ENCODE results near the gene ETV3L.

ETV3L gene
- total RNA-seq, result 0 reads per million in 2 donors

GRCh38 chr1:157099633-157100009, at the start of gene ETV3L:
Gene ETV3L, minus strand, starts transcription at chr1:157099808. Its CDS starts 285 bp downstream, at chr1:157099523.
- no peak for DNase-seq

DNA sequence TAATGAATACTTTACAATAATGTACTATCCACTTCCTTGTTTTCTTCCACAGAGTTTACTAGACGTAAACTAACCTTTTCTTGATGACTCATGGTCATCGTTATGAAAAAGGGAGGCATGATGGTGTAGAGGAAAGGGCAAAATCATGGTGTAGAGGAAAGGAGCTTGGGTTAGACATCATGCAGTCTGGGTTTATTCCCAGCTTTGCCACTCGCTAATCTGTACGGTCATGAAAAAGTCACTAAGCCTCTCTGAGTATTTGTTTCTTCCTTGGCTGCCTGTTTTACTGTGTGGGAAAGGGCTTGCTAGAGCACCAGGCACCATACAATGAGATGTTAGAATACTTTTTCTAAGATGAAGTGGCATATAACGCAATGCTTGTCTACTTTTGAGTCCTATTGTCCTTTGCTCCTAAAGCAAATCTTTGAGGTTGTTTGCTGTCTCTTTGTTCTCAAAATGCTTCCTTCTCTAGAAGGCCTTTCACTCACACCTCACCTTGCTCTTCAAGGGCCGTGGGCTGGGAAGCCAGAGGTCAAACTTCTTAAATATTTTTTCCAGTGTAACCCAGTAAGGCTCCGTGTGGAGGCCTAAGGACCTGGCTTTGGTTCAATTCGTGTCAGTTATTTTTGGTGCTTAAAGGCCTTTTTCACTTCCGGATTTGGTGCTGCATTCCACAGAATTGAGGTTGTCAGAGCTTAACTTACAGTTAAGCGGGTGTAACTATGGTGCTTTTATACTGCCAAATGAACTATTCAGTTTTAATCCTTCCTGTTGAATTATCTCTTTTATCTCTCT, 48.5 kb upstream of the ETV3L start:
- DNase-seq, result peak in 1 of 5 experiments; percentile 43

- DNase-seq, result no peak
These were observed 47.4 kb upstream of the ETV3L start for GRCh38 chr1:157147037-157147436.

GRCh38 chr1:157146244-157146643, 46.6 kb upstream of the ETV3L start:
- no peak for DNase-seq

GRCh38 chr1:157145076-157145475, 45.5 kb upstream of the ETV3L start:
- no peak for DNase-seq

DNA sequence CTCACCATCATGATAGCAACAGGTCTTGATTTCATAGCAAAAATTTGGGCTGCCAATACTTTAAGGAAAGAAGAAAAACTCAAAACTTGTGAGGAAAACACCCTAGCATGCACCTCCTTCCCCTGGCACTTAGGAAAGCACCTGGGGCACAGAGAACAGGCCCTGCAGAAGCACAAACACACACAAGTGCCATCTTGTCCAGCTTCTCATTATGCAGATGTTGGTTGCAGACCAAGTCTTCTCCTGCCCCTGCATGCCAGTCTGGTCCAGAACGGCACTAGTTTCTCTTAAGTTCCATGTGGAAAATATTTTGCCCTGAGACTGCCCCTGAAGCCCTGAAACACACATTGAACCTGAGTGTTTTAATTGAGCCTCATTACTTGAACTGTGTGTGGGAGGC, 44.9 kb upstream of the ETV3L start:
- DNase-seq, result no peak

DNA sequence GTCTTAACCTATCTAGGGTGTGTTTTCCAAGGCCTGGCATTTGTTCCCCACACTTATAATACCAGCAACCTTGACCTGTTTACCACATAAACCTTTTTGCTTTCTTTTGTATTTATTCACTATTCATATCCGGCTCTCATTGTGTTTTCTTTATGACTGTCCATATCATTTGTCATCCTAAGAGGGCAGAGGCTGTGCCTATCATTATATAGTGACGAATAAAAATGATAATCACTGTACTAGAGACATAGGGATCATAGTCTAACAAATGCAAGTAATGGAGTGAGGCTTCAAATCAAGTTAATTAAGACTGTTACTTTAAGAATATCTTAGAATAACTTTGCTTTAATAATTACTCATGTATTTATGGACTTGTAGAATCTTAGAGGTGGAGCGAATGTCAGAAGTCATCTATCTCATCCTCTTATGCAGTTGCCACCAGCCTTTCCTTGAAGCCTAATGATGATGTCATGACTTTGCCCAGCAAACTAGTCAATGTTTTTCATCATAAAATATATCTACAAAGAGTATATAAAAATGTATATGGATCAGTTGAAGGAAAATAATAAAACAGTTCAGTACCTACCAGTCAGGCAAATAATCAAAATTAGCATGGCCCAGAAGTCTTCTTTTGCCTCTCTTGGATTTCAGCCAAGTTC, 43.3 kb upstream of the ETV3L start:
- peak in 1 of 5 experiments; percentile 40 for DNase-seq

DNA sequence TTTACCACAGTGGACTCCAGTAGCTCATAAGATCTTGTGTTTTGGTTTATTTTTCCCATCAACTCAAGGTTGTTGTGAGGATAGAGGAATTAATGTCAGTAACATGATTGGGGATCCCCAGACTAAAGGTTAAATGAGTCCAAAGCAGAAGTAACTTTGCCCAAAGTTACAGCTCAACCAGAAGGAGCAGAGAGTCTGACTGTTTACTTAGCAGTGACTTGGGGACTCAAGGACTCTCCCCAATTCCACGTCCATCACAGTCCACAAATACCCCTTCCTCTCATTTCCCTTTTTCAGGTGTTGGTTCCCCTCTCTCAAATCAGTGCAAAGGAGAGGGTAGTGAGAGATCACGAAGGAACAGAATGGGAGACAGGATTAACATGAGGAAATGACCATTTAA, 42.6 kb upstream of the ETV3L start:
- no peak for DNase-seq

DNA sequence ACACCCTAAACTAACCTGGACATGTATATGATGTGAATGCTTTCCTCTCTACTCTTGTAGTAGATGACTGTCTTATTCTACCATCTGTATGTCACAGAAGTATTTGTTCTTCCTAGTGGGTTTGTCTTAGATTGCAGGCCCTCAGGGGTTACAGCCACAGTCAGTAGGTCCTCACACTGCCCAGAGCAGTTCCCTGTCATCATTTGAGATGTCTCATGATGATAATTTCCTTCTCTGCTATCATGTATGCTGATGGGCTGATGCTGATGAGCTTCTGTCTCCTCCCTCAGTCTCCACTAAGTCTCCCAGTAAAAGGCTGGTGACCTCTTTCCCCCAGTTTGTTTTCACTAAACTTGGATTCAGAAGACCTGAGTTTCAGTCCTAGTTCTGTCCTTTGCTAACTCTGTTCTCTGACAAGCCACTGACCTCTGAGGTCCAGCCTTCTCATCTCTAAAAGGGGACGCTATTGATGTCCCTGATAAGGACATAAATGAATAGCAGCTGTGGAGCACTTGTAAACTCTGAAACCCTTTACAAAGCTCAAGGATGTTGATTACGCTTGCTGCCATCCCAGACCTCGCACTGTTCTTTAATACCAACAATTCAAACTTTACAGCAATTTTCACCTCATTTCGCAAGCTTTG, 41.7 kb upstream of the ETV3L start:
- no peak for DNase-seq

- DNase-seq, result peak in 1 of 5 experiments; percentile 39
These were observed 40.5 kb upstream of the ETV3L start for GRCh38 chr1:157140063-157140588.

DNA sequence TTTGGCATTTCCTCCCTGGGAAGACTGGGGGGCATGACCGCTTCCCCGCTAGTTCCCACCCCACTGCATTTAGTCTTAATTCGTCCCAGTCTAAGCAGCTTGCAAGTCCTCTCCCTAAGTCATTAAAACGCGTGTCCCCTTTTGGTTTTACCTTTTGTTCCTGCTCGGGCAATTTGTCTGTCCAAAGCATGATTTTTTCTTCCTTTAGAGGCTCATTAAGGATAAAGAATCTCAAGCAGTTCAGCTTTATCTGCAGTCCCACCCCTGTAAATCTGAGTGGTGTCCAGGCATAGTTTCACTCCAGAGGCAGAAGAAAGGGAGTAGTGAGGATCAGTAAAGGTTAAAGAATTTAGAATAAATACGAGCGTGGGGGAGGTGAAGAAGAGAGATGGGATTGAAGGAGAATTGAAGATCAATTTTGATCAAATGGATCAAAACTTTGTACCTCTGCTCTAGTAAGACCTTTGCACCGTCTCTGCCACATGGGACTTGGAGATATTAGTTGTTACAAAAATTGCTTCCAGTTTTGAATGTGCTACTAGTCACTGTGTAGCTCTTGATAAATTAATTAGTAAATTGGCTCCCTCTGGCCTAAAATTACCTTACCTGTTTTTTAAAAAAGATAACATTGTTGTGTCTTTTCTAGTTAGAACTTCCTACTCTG, 39.6 kb upstream of the ETV3L start:
- no peak for DNase-seq

GRCh38 chr1:157138220-157139051, 38.8 kb upstream of the ETV3L start, which contains the start of gene ETV3:
Gene ETV3, minus strand, starts transcription at chr1:157138395. Its CDS starts 2,043 bp downstream, at chr1:157136352.
- peak; percentile 72 to 93 (median 87) for DNase-seq

DNA sequence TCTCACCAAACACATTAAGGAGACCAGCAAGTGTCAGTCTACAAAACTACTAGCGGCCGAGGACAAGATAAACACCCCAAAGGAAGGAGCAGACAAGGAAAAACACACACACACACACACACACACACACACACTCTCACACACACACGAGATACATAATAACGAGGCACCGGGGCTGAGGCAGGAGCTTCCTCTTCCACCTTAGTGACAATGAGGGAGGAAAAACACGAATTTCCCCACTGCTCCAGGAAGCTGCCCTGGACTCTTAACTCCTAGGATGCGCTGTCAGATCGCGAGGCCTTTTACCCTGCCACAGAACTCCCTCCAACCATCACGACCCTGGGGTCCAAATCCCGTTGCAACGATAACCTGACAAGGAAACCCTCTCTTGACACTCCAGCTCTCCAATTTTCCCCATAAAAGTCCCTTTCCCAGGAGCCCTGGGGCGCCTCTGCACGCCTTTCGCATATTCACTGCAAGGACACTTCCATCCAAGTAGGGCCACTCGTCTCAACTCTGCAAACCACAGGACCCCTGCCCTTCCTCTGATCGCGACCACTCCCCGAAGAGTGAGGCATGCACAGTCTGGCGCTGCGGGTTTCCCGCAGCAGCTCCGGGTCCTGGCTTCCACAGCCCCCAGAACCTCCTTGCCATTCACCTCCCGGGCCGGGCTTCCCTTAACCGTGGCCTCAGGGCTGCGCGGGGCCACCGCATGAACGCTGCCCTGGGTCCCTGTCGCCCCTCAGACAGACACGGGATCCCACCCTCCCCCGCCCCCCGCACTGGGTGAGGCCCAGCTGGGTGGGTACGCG, 38.0 kb upstream of the ETV3L start:
- DNase-seq, result peak in 2 of 5 experiments; percentile 19 to 64

- DNase-seq, result no peak
These were observed 37.4 kb upstream of the ETV3L start for GRCh38 chr1:157137046-157137407.

DNA sequence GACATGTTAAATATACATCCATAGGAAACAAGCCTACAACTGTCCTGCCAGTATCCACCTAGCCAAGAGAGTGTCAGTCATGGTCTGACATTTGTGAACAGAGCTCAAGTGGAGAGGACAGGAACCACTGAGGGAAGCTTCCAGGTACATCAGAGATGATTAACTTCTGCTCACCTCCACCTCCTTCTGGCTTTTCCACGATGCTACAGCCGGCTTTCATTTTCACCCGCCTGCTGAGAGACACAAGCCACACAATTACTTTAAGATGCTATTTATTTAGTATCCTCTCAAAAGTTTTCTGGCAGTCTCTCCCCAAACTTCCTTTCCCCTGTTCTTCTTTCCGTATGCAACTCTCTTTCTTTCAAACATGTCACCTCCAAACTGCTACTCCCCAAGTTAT, 36.5 kb upstream of the ETV3L start:
- peak in 1 of 5 experiments; percentile 29 for DNase-seq

DNA sequence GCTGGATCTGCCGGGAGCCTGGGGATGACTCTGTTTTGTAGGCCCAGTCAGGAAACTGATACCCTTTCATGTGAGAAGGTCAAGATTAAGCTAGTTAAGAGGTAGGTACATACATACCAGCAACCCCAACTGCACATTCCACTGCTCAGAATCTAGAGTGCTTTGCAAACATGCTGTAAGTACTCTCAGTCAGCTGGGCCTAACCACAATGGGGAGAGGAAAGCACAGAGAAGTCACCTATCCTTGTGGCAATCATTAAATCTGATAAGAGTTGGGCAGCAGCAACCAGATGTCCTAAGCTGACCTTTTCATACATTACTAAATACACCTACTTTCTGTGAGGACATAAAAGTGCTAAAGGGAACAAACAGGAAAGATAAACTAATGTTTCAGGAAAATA, 36.0 kb upstream of the ETV3L start:
- peak in 1 of 5 experiments; percentile 56 for DNase-seq

DNA sequence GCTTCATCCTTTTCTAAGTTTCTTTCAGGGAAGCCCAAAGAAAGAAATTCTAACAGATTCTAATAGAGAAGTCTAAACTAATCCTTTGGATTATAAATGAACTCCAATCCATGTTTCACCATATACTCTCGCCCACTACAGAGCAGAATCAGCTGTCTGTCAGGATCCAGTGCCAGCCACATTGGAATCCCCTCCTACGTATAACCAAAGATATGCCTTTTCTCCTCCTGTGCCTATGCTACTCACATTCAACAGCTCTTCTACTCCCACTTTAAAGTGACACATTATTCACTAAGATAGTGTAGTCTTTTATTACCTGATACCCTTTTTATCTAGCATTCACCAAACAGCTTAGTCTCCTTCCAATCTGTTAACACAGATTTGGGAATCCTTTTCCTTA, 35.5 kb upstream of the ETV3L start:
- DNase-seq, result no peak

GRCh38 chr1:157134442-157134841, 34.8 kb upstream of the ETV3L start:
- DNase-seq, result no peak

DNA sequence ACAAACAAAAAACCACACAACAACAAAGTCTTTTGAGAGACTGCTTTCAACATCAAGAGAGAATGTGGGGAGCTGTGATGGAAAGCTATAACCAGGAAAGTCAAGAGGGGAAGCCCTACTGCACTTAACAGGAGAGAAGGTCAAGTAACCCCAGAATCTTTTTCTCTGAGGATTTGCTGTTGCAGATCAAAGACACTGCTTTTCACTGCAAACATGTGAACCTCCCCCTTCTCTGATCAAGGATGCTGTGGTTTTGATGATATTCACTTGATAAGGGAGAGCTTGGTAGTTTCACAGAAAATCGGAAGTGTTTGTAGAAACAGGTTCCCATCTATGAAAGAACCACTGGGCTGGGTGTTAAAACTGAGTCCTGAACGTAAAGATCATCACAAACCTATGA, 33.8 kb upstream of the ETV3L start:
- DNase-seq, result peak in 2 of 5 experiments; percentile 65 to 88

DNA sequence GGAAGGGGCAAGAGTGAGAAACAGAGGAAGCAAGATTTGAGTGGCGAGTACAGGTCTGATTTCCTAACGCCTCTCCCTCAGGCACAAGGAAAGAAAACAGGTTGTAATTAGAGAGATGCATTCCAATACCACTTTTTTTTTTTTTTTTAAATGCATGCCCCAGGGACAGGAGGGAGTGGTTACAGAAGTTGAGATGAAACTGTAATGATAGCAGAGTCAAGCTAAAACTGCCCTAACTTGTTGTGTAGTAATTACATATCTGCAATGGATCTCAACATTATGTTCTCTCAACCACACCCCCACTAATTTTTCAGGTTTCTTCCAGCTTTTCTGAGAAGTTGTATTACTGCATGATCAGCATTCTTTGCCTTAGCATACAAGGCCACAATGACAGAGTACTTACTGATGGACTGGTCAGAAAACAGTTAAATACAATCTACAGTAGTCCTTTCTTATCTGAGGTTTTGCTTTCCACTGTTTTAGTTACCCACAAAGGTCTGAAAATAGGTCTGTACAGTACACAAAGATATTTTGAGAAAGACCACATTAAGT, 33.1 kb upstream of the ETV3L start:
- DNase-seq, result peak in 1 of 5 experiments; percentile 54

DNA sequence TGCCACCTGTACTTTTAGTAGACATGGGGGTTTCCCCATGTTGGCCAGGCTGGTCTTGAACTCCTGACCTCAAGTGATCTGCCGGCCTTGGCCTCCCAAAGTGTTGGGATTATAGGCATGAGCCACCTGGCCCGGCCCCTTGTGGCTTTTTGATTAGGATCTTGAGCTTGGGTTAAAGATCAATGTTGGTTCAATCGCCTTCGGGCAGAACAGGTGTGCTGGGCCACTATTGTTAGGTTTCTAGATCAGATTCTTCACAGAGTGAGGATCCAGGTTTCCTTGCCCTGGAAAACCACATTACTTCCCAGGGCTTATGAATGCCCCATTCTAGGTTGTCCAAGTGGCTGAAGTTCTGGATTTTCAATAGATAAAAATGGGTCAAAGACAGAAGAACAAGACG, 32.5 kb upstream of the ETV3L start:
- DNase-seq, result no peak

Data from T-helper 2 cell (primary cell).